Sigmoid colon (tissue), 7 donors: Measurements from ENCODE around the gene FAM107A. TPM values are rescaled to one million over a fixed set of nuclear protein-coding genes. Genes with fewer than 3 reads are reported as not detected.

Experiments
- DNase-seq: peaks from one replicate; pipeline ENCODE4 v3.0.0-alpha.2; 2019
- H3K27ac ChIP-seq, 4 donors: fragments of 200-600 bp; sonication (generic); one replicate each; pipeline ENCODE4 v1.5.1; 2016 to 2019; ENCODE audit warnings: mild to moderate bottlenecking in 1 of 4
- H3K27me3 ChIP-seq, 3 donors: fragments of 200-600 bp; sonication (generic); one replicate each; pipeline ENCODE4 v1.5.1; 2019; ENCODE audit warnings: mild to moderate bottlenecking in 1 of 3
- H3K36me3 ChIP-seq, 4 donors: fragments of 200-600 bp; sonication (generic); one replicate each; pipeline ENCODE4 v1.5.1; 2016 to 2019
- H3K4me1 ChIP-seq, 4 donors: fragments of 200-600 bp; sonication (generic); one replicate each; pipeline ENCODE4 v1.5.1; 2017 to 2019
- H3K4me3 ChIP-seq, 4 donors: fragments of 200-600 bp; sonication (generic); one replicate each; pipeline ENCODE4 v1.5.1; 2017 to 2019; ENCODE audit warnings: mild to moderate bottlenecking in 2 of 4, moderate library complexity in 1 of 4
- H3K9me3 ChIP-seq, 4 donors: fragments of 200-600 bp in 3 of 4; sonication (generic) in 3 of 4; one replicate each; pipeline versions ENCODE4 v1.5.1 to v1.6.1; 2013 to 2019
- EP300 ChIP-seq, 4 donors: sonication (generic); formaldehyde crosslinking; IDR thresholded peaks; one replicate each; pipeline ENCODE4 v1.6.1; 2017; ENCODE audit warnings: antibody characterized with exemption in 4 of 4
- POLR2A ChIP-seq, 2 donors: fragments of 450-650 bp; IDR thresholded peaks; one replicate each; pipeline ENCODE4 v1.6.1; 2016; ENCODE audit warnings: antibody characterized with exemption in 2 of 2, mild to moderate bottlenecking in 2 of 2, moderate library complexity in 2 of 2
- POLR2AphosphoS5 ChIP-seq, 4 donors: sonication (generic); formaldehyde crosslinking; IDR thresholded peaks; one replicate each; pipeline ENCODE4 v1.6.1; 2017; ENCODE audit warnings: antibody characterized with exemption in 4 of 4
- WGBS, 2 donors: extraction: QIAGEN DNeasy Blood & Tissue Kit; methylation state at CpG; one replicate each; pipeline ENCODE4 v1.1.7; 2013; 5-methylcytosine and 5-hydroxymethylcytosine counted together
- intact Hi-C: fragments of 100-400 bp; cut with DNase I; formaldehyde crosslinking; loops from one replicate; pipeline ENCODE4 v1.15.1; 2023
- polyA plus RNA-seq, 3 donors: library from polyadenylated mRNA; stranded (reverse); fragments of 200-250 nt; gene quantifications; one replicate each; pipeline ENCODE4 v1.2.3, GENCODE V29; 2013
- total RNA-seq, 4 donors: library from RNA; depleted of rRNA; stranded (reverse); fragments of >200 nt; gene quantifications; one replicate each; pipeline ENCODE4 v1.1.0, GENCODE V29; 2016
- TF ChIP-seq, protein P1 (sequence below), 4 experiments: fragments of 450-650 bp in 3 of 4; fragments of 200-600 bp in 1 of 4; IDR thresholded peaks; one replicate each; pipeline ENCODE4 v1.5.1; 2016 to 2019; ENCODE audit warnings: antibody characterized with exemption in 4 of 4, mild to moderate bottlenecking in 3 of 4, moderate library complexity in 2 of 4
- donor health status: healthy with polysubstance abuse.
- donor health status: Bipolar disorder and iron deficiency.
- donor health status: healthy.

The FAM107A gene
- total and polyA plus RNA-seq, 7 donors = 10.9 to 56.7 (median 32.7) TPM

DNA sequence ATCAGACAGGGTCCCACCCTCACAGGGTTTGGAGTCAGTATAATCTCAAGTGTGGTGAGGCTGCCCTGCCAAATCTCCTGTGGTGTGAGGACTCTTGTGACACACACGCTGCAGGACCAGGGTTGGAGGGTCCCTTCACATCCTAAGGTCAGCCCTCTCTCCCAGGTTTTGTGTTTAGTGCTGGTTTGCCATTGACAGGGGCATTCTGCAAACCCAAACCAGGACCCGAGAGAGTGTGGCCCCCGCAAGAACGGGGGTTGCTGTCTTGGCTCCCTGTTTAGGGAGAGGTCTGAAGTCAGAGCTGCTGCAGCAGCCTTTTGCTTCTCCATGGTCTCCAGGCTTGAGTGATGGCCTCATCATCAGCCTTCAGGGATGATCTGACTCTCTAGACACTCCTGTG lies 14.7 kb downstream of the FAM107A start:
- intact Hi-C loops = no loop called here
- H3K4me1 ChIP-seq = peaks cover 0 to 9% (median 2%) of the 10 kb centered on the region in 4 donors
- H3K27ac ChIP-seq = no peak overlapping the region
- no peaks in the 10 kb centered on the region for H3K9me3 ChIP-seq
- 91% methylated on average over 4 of the region's 4 CpGs for WGBS, 2 donors
- H3K4me3 ChIP-seq = no peak overlapping the region
- TF ChIP-seq, protein P1, sequence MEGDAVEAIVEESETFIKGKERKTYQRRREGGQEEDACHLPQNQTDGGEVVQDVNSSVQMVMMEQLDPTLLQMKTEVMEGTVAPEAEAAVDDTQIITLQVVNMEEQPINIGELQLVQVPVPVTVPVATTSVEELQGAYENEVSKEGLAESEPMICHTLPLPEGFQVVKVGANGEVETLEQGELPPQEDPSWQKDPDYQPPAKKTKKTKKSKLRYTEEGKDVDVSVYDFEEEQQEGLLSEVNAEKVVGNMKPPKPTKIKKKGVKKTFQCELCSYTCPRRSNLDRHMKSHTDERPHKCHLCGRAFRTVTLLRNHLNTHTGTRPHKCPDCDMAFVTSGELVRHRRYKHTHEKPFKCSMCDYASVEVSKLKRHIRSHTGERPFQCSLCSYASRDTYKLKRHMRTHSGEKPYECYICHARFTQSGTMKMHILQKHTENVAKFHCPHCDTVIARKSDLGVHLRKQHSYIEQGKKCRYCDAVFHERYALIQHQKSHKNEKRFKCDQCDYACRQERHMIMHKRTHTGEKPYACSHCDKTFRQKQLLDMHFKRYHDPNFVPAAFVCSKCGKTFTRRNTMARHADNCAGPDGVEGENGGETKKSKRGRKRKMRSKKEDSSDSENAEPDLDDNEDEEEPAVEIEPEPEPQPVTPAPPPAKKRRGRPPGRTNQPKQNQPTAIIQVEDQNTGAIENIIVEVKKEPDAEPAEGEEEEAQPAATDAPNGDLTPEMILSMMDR (IDR thresholded peaks at IDR 0.05) = no peak
- TF ChIP-seq POLR2AphosphoS5 (IDR thresholded peaks at IDR 0.05) (no peak), EP300 (IDR thresholded peaks at IDR 0.05) (no peak), POLR2A (IDR thresholded peaks at IDR 0.05) (no peak)
- no peak for DNase-seq
- no peaks in the 10 kb centered on the region for H3K27me3 ChIP-seq
- H3K36me3 ChIP-seq = no peaks in the 10 kb centered on the region

DNA sequence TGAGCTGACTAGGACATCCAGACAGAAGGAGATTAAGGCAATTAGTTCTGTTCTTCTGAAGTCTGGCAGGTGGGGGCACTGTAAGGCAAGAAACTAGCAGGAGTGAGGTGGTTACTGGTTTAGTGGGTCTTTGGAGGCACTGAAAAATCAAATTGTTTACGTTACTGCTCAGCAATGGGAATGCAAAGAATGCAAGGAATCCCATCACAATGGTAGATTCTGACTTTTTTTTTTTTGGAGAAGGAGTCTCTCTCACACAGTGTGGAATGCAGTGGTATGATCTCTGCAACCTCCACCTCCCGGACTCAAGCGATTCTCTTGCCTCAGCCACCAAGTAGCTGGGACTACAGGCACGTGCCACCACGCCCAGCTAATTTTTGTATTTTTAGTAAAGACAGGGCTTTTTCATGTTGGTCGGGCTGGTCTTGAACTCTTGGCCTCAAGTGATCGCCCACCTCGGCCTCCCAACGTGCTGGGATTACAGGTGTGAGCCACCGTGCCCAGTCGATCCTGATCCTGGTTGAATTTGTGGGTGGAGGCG lies 16.4 kb downstream of the FAM107A start:
- H3K4me3 ChIP-seq = no peak overlapping the region
- H3K36me3 ChIP-seq = no peaks in the 10 kb centered on the region
- no peak for DNase-seq
- H3K27ac ChIP-seq = no peak overlapping the region
- intact Hi-C loops = no loop called here
- H3K4me1 ChIP-seq = peaks cover 0 to 13% (median 4%) of the 10 kb centered on the region in 4 donors
- WGBS, 2 donors = 86 to 89% methylated on average over 12 of the region's 12 CpGs
- no peaks in the 10 kb centered on the region for H3K27me3 ChIP-seq
- H3K9me3 ChIP-seq = no peaks in the 10 kb centered on the region
- no peak for TF ChIP-seq POLR2AphosphoS5 (IDR thresholded peaks at IDR 0.05)
- no peak for TF ChIP-seq POLR2A (IDR thresholded peaks at IDR 0.05)
- TF ChIP-seq, protein P1 (IDR thresholded peaks at IDR 0.05) = no peak
- TF ChIP-seq EP300 (IDR thresholded peaks at IDR 0.05) = no peak

DNA sequence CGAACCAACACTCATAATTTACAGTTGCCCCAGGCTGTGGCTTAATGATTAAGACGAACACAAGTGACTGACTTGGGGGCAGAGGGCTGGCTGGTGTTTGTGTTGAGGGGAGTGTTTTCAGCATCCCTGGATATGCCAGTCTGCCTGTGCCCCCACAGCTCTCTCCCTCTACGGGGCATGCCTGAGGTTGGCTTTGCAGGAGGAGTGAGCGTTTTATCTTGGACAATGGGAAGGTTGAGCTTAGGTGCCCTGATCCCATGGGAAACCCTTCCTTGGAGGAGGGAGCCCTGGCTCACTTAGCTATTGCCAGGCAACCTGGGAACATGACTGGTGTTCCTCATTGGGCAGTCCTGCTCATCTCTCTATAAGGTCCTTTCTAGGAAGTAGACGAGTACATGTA lies 17.6 kb downstream of the FAM107A start:
- no peaks in the 10 kb centered on the region for H3K27me3 ChIP-seq
- H3K36me3 ChIP-seq = no peaks in the 10 kb centered on the region
- no peak overlapping the region for H3K4me3 ChIP-seq
- TF ChIP-seq POLR2AphosphoS5 (IDR thresholded peaks at IDR 0.05) (no peak), POLR2A (IDR thresholded peaks at IDR 0.05) (no peak), EP300 (IDR thresholded peaks at IDR 0.05) (no peak)
- TF ChIP-seq, protein P1 (IDR thresholded peaks at IDR 0.05) = no peak
- H3K9me3 ChIP-seq = no peaks in the 10 kb centered on the region
- H3K27ac ChIP-seq = no peak overlapping the region
- WGBS, 2 donors = 93 to 95% methylated on average over 5 of the region's 5 CpGs
- peaks cover 0 to 13% (median 1%) of the 10 kb centered on the region in 4 donors for H3K4me1 ChIP-seq
- intact Hi-C loops = no loop called here
- DNase-seq = no peak

DNA sequence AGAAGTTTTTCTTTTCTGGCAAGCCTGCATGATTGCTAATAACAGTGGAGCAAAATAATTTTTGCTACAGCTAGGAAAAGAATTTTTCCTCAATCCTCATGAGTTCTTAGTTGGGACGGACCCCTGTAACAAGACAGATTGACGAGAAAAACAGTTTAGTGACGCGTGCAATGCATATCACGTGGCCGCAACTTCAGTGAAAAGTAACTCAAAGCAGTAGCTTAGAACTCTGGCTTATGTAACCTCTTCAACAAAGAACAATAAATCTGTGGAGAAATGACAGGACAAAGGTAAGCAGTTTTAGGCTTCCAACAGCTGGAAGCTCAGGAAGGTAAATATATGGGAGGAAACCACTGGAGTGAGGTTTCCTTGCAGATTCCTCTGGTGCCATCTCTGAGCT lies 19.7 kb downstream of the FAM107A start:
- TF ChIP-seq POLR2A (IDR thresholded peaks at IDR 0.05) = no peak
- TF ChIP-seq POLR2AphosphoS5 (IDR thresholded peaks at IDR 0.05) = peak in 1 of 4 donors; percentile 15
- 57 to 90% methylated on average over 6 of the region's 6 CpGs for whole genome bisulfite sequencing, 2 donors
- no peak overlapping the region for H3K4me3 ChIP-seq

DNA sequence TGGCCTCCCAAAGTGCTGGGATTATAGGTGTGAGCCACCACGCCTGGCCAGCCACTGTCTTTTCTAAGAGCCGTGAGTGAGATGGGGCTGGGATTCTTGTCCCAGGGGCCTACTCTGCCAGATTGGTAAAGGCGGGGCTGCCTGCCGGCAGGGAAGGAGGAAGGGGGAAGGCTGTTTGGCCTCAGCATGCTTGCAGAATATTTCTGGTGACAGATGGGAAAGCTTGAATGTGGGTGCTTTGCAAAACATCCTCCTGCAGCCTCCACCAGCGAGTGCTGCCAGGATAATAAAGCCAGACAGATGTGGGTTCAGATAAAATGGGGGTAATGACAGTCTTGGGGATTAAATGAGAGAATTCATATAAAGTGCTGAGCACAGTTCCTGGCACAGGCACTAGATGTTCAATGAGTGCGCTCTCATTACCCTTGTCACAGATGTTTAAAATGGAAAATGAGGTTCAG lies 20.4 kb downstream of the FAM107A start:
- Histone ChIP-seq H3K27ac (peak overlapping the region in 1 of 4 donors; percentile 4), H3K4me3 (no peak overlapping the region), H3K27me3 (no peaks in the 10 kb centered on the region), H3K4me1 (peaks cover 0 to 13% (median 0%) of the 10 kb centered on the region in 4 donors), H3K9me3 (peaks cover 0 to 4% (median 0%) of the 10 kb centered on the region in 4 donors), H3K36me3 (no peaks in the 10 kb centered on the region)
- TF ChIP-seq POLR2AphosphoS5 (IDR thresholded peaks at IDR 0.05) (no peak), EP300 (IDR thresholded peaks at IDR 0.05) (no peak), POLR2A (IDR thresholded peaks at IDR 0.05) (no peak)
- WGBS, 2 donors = 61 to 67% methylated on average over 6 of the region's 6 CpGs
- DNase-seq = no peak
- intact Hi-C loops = no loop called here

More for the DNA sequence above, 19.7 kb downstream of the FAM107A start:
- H3K27me3 ChIP-seq = no peaks in the 10 kb centered on the region
- DNase-seq = no peak
- H3K36me3 ChIP-seq = no peaks in the 10 kb centered on the region
- H3K27ac ChIP-seq = no peak overlapping the region
- peaks cover 0 to 13% (median 0%) of the 10 kb centered on the region in 4 donors for H3K4me1 ChIP-seq
- intact Hi-C loops = no loop called here
- H3K9me3 ChIP-seq = no peaks in the 10 kb centered on the region
